ENCODE data around the gene TLN1.

DNA sequence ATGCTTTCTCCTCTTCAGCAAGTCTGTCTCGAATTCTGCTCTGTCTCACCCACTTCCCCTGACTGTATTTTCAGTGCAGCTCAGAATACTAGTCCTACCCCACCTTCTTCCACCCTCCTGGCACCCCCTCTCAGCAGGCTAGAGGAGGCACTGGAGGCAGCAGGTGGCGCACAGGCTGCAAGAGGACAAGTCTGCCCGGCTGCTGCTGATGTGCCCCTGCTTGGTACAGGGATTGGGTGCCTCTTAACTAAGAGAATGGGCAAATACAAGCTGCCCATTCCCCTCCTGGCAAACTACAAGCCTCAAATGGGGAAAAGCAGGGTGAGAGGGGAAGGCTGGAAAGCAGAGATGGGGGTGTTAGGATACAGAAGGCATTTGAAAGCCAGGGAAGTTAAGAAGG lies 5.1 kb downstream of the TLN1 start:
- TF ChIP-seq, protein P1, sequence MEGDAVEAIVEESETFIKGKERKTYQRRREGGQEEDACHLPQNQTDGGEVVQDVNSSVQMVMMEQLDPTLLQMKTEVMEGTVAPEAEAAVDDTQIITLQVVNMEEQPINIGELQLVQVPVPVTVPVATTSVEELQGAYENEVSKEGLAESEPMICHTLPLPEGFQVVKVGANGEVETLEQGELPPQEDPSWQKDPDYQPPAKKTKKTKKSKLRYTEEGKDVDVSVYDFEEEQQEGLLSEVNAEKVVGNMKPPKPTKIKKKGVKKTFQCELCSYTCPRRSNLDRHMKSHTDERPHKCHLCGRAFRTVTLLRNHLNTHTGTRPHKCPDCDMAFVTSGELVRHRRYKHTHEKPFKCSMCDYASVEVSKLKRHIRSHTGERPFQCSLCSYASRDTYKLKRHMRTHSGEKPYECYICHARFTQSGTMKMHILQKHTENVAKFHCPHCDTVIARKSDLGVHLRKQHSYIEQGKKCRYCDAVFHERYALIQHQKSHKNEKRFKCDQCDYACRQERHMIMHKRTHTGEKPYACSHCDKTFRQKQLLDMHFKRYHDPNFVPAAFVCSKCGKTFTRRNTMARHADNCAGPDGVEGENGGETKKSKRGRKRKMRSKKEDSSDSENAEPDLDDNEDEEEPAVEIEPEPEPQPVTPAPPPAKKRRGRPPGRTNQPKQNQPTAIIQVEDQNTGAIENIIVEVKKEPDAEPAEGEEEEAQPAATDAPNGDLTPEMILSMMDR (IDR thresholded peaks at IDR 0.05): peak in 2 of 4 experiments; percentile 17 to 54
- peak; percentile 81 for TF ChIP-seq POLR2AphosphoS5 (IDR thresholded peaks at IDR 0.05)
- peak; percentile 28 to 40 for TF ChIP-seq POLR2A (IDR thresholded peaks at IDR 0.05)
- TF ChIP-seq EP300 (IDR thresholded peaks at IDR 0.05): no peak

Measured in gastroesophageal sphincter (tissue), 3 donors.